ENCODE data around the gene DICER1. TPM values are rescaled to one million over a fixed set of nuclear protein-coding genes. Genes with fewer than 3 reads are reported as not detected.

DICER1 gene
- polyA plus RNA-seq, 3 donors, result 26.5 to 38.4 (median 34.7) TPM

DNA sequence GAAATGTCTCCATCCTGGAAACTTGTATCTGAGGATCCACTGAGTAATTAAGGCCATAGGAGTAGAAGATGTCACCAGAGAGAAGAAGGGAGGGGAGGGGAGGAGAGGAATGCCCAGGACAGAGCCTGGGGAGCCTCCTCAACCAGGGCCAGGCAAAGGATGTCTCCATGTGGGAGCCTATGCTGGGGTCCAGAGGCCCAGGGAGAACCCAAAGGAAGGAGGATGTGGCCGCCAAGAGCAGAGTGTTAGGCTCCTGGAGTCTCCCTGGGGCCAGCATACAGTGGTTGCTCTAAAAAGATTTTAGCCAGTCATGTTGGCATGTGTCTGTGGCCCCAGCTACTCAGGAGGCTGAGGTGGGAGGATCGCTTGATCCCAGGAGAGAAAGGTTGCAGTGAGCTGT, 92.6 kb downstream of the DICER1 start:
- Mint-ChIP-seq H3K4me3 (no peak overlapping the region), H3K4me1 (no peaks in the 10 kb centered on the region), H3K36me3 (no peaks in the 10 kb centered on the region), H3K27me3 (ENCODE audit: low read depth in 3 of 3) (peaks cover 0 to 18% (median 3%) of the 10 kb centered on the region in 3 donors), H3K9me3 (peaks cover 0 to 5% (median 0%) of the 10 kb centered on the region in 7 donors), H3K27ac (peak overlapping the region in 1 of 7 donors; percentile 38)
- Histone ChIP-seq H3K36me3 (replicated peaks in 1 of 2; ENCODE audit: control insufficient read depth in 1 of 2, insufficient read depth in 2 of 2, low read length in 2 of 2) (no peaks in the 10 kb centered on the region), H4K20me1 (ENCODE audit: insufficient read depth, low read length) (no peaks in the 10 kb centered on the region), H3K79me2 (ENCODE audit: insufficient read depth, low read length) (no peaks in the 10 kb centered on the region), H3K9ac (ENCODE audit: insufficient read depth, low read length, poor library complexity, severe bottlenecking) (no peak overlapping the region), H2AFZ (ENCODE audit: insufficient read depth, low read depth, low read length, poor library complexity, severe bottlenecking) (no peak overlapping the region), H3K27ac (ENCODE audit: low read depth in 1 of 2, low read length in 2 of 2) (no peak overlapping the region), H3K27me3 (ENCODE audit: control insufficient read depth in 2 of 2, insufficient read depth in 2 of 2, low read length in 2 of 2) (no peaks in the 10 kb centered on the region), H3K4me2 (replicated peaks; ENCODE audit: extremely low read depth, low read length, poor library complexity, severe bottlenecking) (no peak overlapping the region), H3K9me3 (replicated peaks in 1 of 2; ENCODE audit: control insufficient read depth in 1 of 2, insufficient read depth in 1 of 2, low read length in 2 of 2) (no peaks in the 10 kb centered on the region), H3K4me3 (replicated peaks in 1 of 3; ENCODE audit: low read depth in 2 of 3, low read length in 3 of 3) (no peak overlapping the region), H3K4me1 (ENCODE audit: control insufficient read depth in 1 of 2, insufficient read depth in 2 of 2, low read length in 2 of 2) (no peaks in the 10 kb centered on the region)
- DNase-seq, result no peak
- intact Hi-C loops (cut with micrococcal nuclease), result no loop called here
- TF ChIP-seq, protein P1, sequence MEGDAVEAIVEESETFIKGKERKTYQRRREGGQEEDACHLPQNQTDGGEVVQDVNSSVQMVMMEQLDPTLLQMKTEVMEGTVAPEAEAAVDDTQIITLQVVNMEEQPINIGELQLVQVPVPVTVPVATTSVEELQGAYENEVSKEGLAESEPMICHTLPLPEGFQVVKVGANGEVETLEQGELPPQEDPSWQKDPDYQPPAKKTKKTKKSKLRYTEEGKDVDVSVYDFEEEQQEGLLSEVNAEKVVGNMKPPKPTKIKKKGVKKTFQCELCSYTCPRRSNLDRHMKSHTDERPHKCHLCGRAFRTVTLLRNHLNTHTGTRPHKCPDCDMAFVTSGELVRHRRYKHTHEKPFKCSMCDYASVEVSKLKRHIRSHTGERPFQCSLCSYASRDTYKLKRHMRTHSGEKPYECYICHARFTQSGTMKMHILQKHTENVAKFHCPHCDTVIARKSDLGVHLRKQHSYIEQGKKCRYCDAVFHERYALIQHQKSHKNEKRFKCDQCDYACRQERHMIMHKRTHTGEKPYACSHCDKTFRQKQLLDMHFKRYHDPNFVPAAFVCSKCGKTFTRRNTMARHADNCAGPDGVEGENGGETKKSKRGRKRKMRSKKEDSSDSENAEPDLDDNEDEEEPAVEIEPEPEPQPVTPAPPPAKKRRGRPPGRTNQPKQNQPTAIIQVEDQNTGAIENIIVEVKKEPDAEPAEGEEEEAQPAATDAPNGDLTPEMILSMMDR (IDR thresholded peaks at IDR 0.05), result no peak
- 100% methylated on average over 1 of the region's 2 CpGs for WGBS (ENCODE audit: insufficient coverage)

DNA sequence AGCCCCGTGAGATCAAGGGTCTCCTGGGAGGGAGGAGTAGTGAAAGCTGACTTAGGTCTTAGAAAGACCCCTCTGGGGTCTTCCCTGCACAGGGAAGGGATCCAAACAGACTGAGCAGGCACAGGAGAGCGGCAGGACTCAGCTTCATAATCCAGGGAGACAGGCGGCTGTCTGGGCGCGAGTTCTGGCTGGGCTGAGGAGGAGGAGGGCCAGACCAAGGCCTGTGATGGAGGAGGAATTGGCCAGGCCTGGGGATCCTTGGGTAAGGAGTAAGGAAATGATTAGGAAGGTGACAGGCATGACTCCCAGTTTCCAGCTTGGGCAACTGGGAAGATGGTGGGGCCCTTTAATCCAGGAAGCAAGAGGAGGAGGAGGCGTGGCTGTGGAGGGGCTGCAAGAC, 93.1 kb downstream of the DICER1 start:
- Mint-ChIP-seq H3K4me3 (peak overlapping the region in 1 of 2 donors; percentile 27), H3K36me3 (no peaks in the 10 kb centered on the region), H3K27ac (peak overlapping the region in 1 of 7 donors; percentile 38), H3K27me3 (ENCODE audit: low read depth in 3 of 3) (peaks cover 0 to 15% (median 3%) of the 10 kb centered on the region in 3 donors), H3K9me3 (peaks cover 0 to 5% (median 0%) of the 10 kb centered on the region in 7 donors), H3K4me1 (no peaks in the 10 kb centered on the region)
- no peaks in the 10 kb centered on the region for H3K4me1 ChIP-seq (ENCODE audit: control insufficient read depth in 1 of 2, insufficient read depth in 2 of 2, low read length in 2 of 2)
- no peak overlapping the region for H3K27ac ChIP-seq (ENCODE audit: low read depth in 1 of 2, low read length in 2 of 2)
- no peak overlapping the region for H3K4me3 ChIP-seq (replicated peaks in 1 of 3; ENCODE audit: low read depth in 2 of 3, low read length in 3 of 3)
- H3K36me3 ChIP-seq (replicated peaks in 1 of 2; ENCODE audit: control insufficient read depth in 1 of 2, insufficient read depth in 2 of 2, low read length in 2 of 2), result no peaks in the 10 kb centered on the region
- no peak overlapping the region for H3K9ac ChIP-seq (ENCODE audit: insufficient read depth, low read length, poor library complexity, severe bottlenecking)
- no peaks in the 10 kb centered on the region for H3K79me2 ChIP-seq (ENCODE audit: insufficient read depth, low read length)
- no peaks in the 10 kb centered on the region for H3K9me3 ChIP-seq (replicated peaks in 1 of 2; ENCODE audit: control insufficient read depth in 1 of 2, insufficient read depth in 1 of 2, low read length in 2 of 2)
- 94% methylated on average over 3 of the region's 6 CpGs for WGBS (ENCODE audit: insufficient coverage)
- TF ChIP-seq, protein P1 (IDR thresholded peaks at IDR 0.05), result no peak
- no peak for DNase-seq
- H2AFZ ChIP-seq (ENCODE audit: insufficient read depth, low read depth, low read length, poor library complexity, severe bottlenecking), result no peak overlapping the region
- intact Hi-C loops (cut with micrococcal nuclease), result no loop called here
- no peaks in the 10 kb centered on the region for H4K20me1 ChIP-seq (ENCODE audit: insufficient read depth, low read length)
- no peak overlapping the region for H3K4me2 ChIP-seq (replicated peaks; ENCODE audit: extremely low read depth, low read length, poor library complexity, severe bottlenecking)
- no peaks in the 10 kb centered on the region for H3K27me3 ChIP-seq (ENCODE audit: control insufficient read depth in 2 of 2, insufficient read depth in 2 of 2, low read length in 2 of 2)

All from CD14-positive monocyte (primary cell).